ENCODE measurements around the gene MLLT6.

The MLLT6 gene

GRCh38 chr17:38709864-38710603, 5.0 kb downstream of the MLLT6 start:
- no peak overlapping the region for H3K4me3 ChIP-seq (ENCODE audit: low read length)
- TF ChIP-seq CTCF (IDR thresholded peaks at IDR 0.05; ENCODE audit: insufficient read depth, low read depth, low read length, missing control alignments), result no peak
- DNase-seq (ENCODE audit: low read depth), result no peak

- TF ChIP-seq CTCF (IDR thresholded peaks at IDR 0.05; ENCODE audit: insufficient read depth, low read depth, low read length, missing control alignments), result no peak
- no peak for DNase-seq (ENCODE audit: low read depth)
- H3K4me3 ChIP-seq (ENCODE audit: low read length), result no peak overlapping the region
These were observed 5.5 kb downstream of the MLLT6 start for GRCh38 chr17:38710604-38710962.

- TF ChIP-seq CTCF (IDR thresholded peaks at IDR 0.05; ENCODE audit: insufficient read depth, low read depth, low read length, missing control alignments), result no peak
- H3K4me3 ChIP-seq (ENCODE audit: low read length), result no peak overlapping the region
- no peak for DNase-seq (ENCODE audit: low read depth)
These were observed 5.9 kb downstream of the MLLT6 start for GRCh38 chr17:38710985-38711384.

- DNase-seq (ENCODE audit: low read depth), result no peak
- no peak overlapping the region for H3K4me3 ChIP-seq (ENCODE audit: low read length)
- TF ChIP-seq CTCF (IDR thresholded peaks at IDR 0.05; ENCODE audit: insufficient read depth, low read depth, low read length, missing control alignments), result no peak
These were observed 6.9 kb downstream of the MLLT6 start for GRCh38 chr17:38711792-38712571.

- DNase-seq (ENCODE audit: low read depth), result no peak
- H3K4me3 ChIP-seq (ENCODE audit: low read length), result no peak overlapping the region
- no peak for TF ChIP-seq CTCF (IDR thresholded peaks at IDR 0.05; ENCODE audit: insufficient read depth, low read depth, low read length, missing control alignments)
These were observed 7.5 kb downstream of the MLLT6 start for GRCh38 chr17:38712593-38712992.

GRCh38 chr17:38713456-38714075, 8.5 kb downstream of the MLLT6 start:
- no peak for TF ChIP-seq CTCF (IDR thresholded peaks at IDR 0.05; ENCODE audit: insufficient read depth, low read depth, low read length, missing control alignments)
- no peak overlapping the region for H3K4me3 ChIP-seq (ENCODE audit: low read length)
- DNase-seq (ENCODE audit: low read depth), result no peak

Data from epithelial cell of esophagus (primary cell).